ENCODE results near the gene TMEM236.

The TMEM236 gene

GRCh38 chr10:17784688-17785087 is 32.7 kb downstream of the TMEM236 start:
- no peak overlapping the region for H3K4me3 ChIP-seq (replicated peaks in 1 of 2; ENCODE audit: low read depth in 2 of 2, low read length in 2 of 2)
- no peak for TF ChIP-seq CTCF (IDR thresholded peaks at IDR 0.05; ENCODE audit: low read depth, low read length)
- DNase-seq (ENCODE audit: low read depth in 2 of 2) = peak; percentile 37 to 69

GRCh38 chr10:17785276-17785930 is 33.4 kb downstream of the TMEM236 start:
- no peak for TF ChIP-seq CTCF (IDR thresholded peaks at IDR 0.05; ENCODE audit: low read depth, low read length)

DNA sequence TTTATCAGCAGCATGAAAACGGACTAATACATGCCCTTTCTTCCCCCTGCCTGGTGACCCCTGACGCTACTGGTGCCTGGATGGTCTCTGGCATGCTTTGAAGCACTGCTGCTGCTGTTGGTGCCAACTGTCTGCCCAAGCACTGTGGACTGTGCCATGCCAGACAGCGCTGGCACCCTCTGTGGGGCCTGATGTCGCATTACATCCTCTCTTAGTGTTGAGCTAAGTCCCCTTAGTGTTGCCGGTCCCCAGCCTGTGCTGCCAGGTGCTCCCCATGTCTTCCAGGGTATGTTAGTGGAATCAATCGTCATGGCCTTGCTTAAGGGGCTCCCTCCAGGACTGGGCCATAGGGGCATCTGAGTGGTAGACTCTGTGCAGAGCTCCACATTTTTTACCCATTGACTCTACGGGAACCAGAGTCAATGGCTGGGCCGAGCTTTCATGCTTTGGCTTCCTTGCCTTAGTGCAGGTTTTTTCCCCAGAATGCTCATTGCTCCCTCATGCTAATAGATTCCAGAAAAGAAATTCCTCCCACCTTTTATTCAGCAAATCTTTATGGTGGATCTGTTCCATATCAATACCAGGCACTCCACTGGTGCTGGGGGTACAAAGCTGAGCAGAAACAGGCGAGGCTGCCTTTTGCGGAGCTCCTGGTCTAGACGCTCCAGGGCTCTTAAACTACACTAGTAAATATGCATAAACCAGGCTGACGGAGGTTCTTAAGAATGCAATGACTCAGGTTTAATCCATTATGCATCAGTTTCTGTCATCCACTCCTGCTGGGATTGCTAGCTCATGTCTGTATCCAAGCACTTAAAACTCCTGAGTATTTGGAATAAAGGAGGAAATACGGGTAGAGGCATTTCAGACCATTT is 35.3 kb downstream of the TMEM236 start:
- no peak overlapping the region for H3K4me3 ChIP-seq (replicated peaks in 1 of 2; ENCODE audit: low read depth in 2 of 2, low read length in 2 of 2)
- no peak for TF ChIP-seq CTCF (IDR thresholded peaks at IDR 0.05; ENCODE audit: low read depth, low read length)
- peak; percentile 90 to 97 for DNase-seq (ENCODE audit: low read depth in 2 of 2)

More at GRCh38 chr10:17785276-17785930, 33.4 kb downstream of the TMEM236 start:
- DNase-seq (ENCODE audit: low read depth in 2 of 2) = peak in 1 of 2 donors; percentile 39
- no peak overlapping the region for H3K4me3 ChIP-seq (replicated peaks in 1 of 2; ENCODE audit: low read depth in 2 of 2, low read length in 2 of 2)

- no peak for DNase-seq (ENCODE audit: low read depth in 2 of 2)
- no peak for TF ChIP-seq CTCF (IDR thresholded peaks at IDR 0.05; ENCODE audit: low read depth, low read length)
Measured at GRCh38 chr10:17788646-17789045, 36.6 kb downstream of the TMEM236 start.

DNA sequence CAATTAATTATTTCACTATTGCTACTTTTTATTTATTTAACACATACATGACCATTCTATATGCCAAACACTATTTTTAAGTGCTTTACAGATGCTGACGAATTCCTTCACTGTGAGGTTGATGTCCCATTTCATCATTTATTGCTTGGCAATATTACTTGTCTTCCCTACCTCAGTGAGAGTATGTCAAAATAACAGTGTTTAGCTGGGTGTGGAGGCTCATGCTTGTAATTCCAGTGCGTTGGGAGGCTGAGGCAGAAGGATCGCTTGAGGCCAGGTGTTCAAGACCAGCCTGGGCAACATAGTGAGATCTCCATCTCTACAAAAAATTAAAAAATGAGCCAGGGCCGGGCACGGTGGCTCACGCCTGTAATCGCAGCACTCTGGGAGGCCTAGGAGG is 37.4 kb downstream of the TMEM236 start:
- TF ChIP-seq CTCF (IDR thresholded peaks at IDR 0.05; ENCODE audit: low read depth, low read length) = no peak
- H3K4me3 ChIP-seq (replicated peaks in 1 of 2; ENCODE audit: low read depth in 2 of 2, low read length in 2 of 2) = no peak overlapping the region
- DNase-seq (ENCODE audit: low read depth in 2 of 2) = no peak

More at GRCh38 chr10:17788646-17789045, 36.6 kb downstream of the TMEM236 start:
- H3K4me3 ChIP-seq (replicated peaks in 1 of 2; ENCODE audit: low read depth in 2 of 2, low read length in 2 of 2) = no peak overlapping the region

- TF ChIP-seq CTCF (IDR thresholded peaks at IDR 0.05; ENCODE audit: low read depth, low read length) = no peak
- peak in 1 of 2 donors; percentile 55 for DNase-seq (ENCODE audit: low read depth in 2 of 2)
- H3K4me3 ChIP-seq (replicated peaks in 1 of 2; ENCODE audit: low read depth in 2 of 2, low read length in 2 of 2) = no peak overlapping the region
Measured at GRCh38 chr10:17790651-17791050, 38.6 kb downstream of the TMEM236 start.

Measured in cardiac fibroblast (primary cell).